HepG2 (cell line): Measurements from ENCODE around the gene CCT5. TPM values are rescaled to one million over a fixed set of nuclear protein-coding genes. Genes with fewer than 3 reads are reported as not detected.

ENCODE experiments used
- ATF2 ChIP-seq: sonication (generic); formaldehyde crosslinking; IDR thresholded peaks from 2 replicates; pipeline ENCODE4 v1.4.0; 2020; ENCODE audit warnings: missing genetic modification reagents
- DMAP1 ChIP-seq: IDR thresholded peaks from 2 replicates; pipeline ENCODE4 v1.6.1; 2016
- E2F5 ChIP-seq: sonication (generic); formaldehyde crosslinking; conservative IDR thresholded peaks from 2 replicates; pipeline ENCODE4 v1.4.0; 2020; ENCODE audit warnings: missing genetic modification reagents
- FIP1L1 ChIP-seq: fragments of 200-400 bp; formaldehyde crosslinking; IDR thresholded peaks from 2 replicates; pipeline ENCODE4 v1.6.1; 2018; ENCODE audit warnings: low read depth, mild to moderate bottlenecking, low read length, moderate library complexity, borderline replicate concordance; ENCODE audit not compliant: insufficient read depth
- FOXA1 ChIP-seq, 2 experiments: fragments of 450-650 bp in 1 of 2; sonication (generic) in 1 of 2; formaldehyde crosslinking in 1 of 2; IDR thresholded peaks; 2 replicates each; pipeline versions ENCODE4 v1.4.0 to v1.6.1; 2016 to 2020; ENCODE audit warnings: missing genetic modification reagents in 1 of 2
- FOXM1 ChIP-seq: sonication (generic); formaldehyde crosslinking; IDR thresholded peaks from 2 replicates; pipeline ENCODE4 v1.5.0; 2020; ENCODE audit warnings: missing genetic modification reagents
- IKZF4 ChIP-seq: sonication (generic); formaldehyde crosslinking; IDR thresholded peaks from 2 replicates; pipeline ENCODE4 v1.5.1; 2020; ENCODE audit warnings: borderline replicate concordance, mild to moderate bottlenecking, low read depth, missing genetic modification reagents; ENCODE audit errors: not compliant biosample characterization
- KDM4B ChIP-seq: sonication (generic); formaldehyde crosslinking; IDR thresholded peaks from 2 replicates; pipeline ENCODE4 v1.4.0; 2020; ENCODE audit warnings: missing genetic modification reagents
- KDM6A ChIP-seq: IDR thresholded peaks from 2 replicates; pipeline ENCODE4 v1.6.1; 2016; ENCODE audit warnings: low read depth
- KLF12 ChIP-seq: sonication (generic); formaldehyde crosslinking; IDR thresholded peaks from 2 replicates; pipeline ENCODE4 v1.4.0; 2020; ENCODE audit warnings: missing genetic modification reagents, borderline replicate concordance
- KLF16 ChIP-seq, 2 experiments: sonication (generic) in 1 of 2; formaldehyde crosslinking in 1 of 2; IDR thresholded peaks; 2 replicates each; pipeline versions ENCODE4 v1.6.1 to v1.8.0; 2016 to 2023; ENCODE audit warnings: missing genetic modification reagents in 2 of 2, missing compliant biosample characterization in 1 of 2
- NONO ChIP-seq, 2 experiments: fragments of 450-650 bp in 1 of 2; sonication (generic) in 1 of 2; formaldehyde crosslinking in 1 of 2; IDR thresholded peaks in 1 of 2; conservative IDR thresholded peaks in 1 of 2; 2 replicates each; pipeline versions ENCODE4 v1.6.1 to v1.8.0; 2017 to 2022; ENCODE audit warnings: mild to moderate bottlenecking in 1 of 2, missing genetic modification reagents in 1 of 2, moderate library complexity in 1 of 2
- PHF21A ChIP-seq: sonication (generic); formaldehyde crosslinking; IDR thresholded peaks from 2 replicates; pipeline ENCODE4 v1.5.0; 2020; ENCODE audit warnings: mild to moderate bottlenecking, missing genetic modification reagents
- SOX13 ChIP-seq, 3 experiments: fragments of 450-650 bp in 1 of 3; sonication (generic) in 1 of 3; formaldehyde crosslinking in 1 of 3; IDR thresholded peaks in 2 of 3; conservative IDR thresholded peaks in 1 of 3; 2 replicates each; pipeline versions ENCODE4 v1.5.0 to v1.6.1; 2016 to 2020; ENCODE audit warnings: antibody characterized with exemption in 1 of 3, mild to moderate bottlenecking in 1 of 3, missing compliant biosample characterization in 1 of 3, missing genetic modification reagents in 1 of 3, moderate library complexity in 1 of 3
- SP2 ChIP-seq: sonication (generic); formaldehyde crosslinking; IDR thresholded peaks from 2 replicates; pipeline ENCODE4 v1.5.1; 2020; ENCODE audit warnings: mild to moderate bottlenecking, missing genetic modification reagents
- THAP11 ChIP-seq: IDR thresholded peaks from 2 replicates; pipeline ENCODE4 v1.6.1; 2016; ENCODE audit warnings: missing biosample characterization, missing genetic modification reagents
- ZNF136 ChIP-seq: sonication (generic); formaldehyde crosslinking; IDR thresholded peaks from 2 replicates; pipeline ENCODE4 v1.8.1; 2022; ENCODE audit warnings: low read depth, mild to moderate bottlenecking, moderate library complexity, missing genetic modification reagents
- ZNF337 ChIP-seq: sonication (generic); formaldehyde crosslinking; IDR thresholded peaks from 2 replicates; pipeline ENCODE4 v1.5.1; 2020; ENCODE audit warnings: missing genetic modification reagents, low read depth, mild to moderate bottlenecking, borderline replicate concordance
- ZNF431 ChIP-seq: sonication (generic); formaldehyde crosslinking; IDR thresholded peaks from 2 replicates; pipeline ENCODE4 v1.9.0; 2022; ENCODE audit warnings: missing genetic modification reagents, low read depth, mild to moderate bottlenecking, borderline replicate concordance
- ZNF572 ChIP-seq: sonication (generic); formaldehyde crosslinking; IDR thresholded peaks from 2 replicates; pipeline ENCODE4 v1.5.1; 2020; ENCODE audit warnings: mild to moderate bottlenecking, missing genetic modification reagents
- ZNF703 ChIP-seq: sonication (generic); formaldehyde crosslinking; IDR thresholded peaks from 2 replicates; pipeline ENCODE4 v1.5.1; 2020; ENCODE audit warnings: missing genetic modification reagents, mild to moderate bottlenecking, moderate library complexity, borderline replicate concordance
- ZSCAN31 ChIP-seq: sonication (generic); formaldehyde crosslinking; IDR thresholded peaks from 2 replicates; pipeline ENCODE4 v1.5.0; 2020; ENCODE audit warnings: low read depth, mild to moderate bottlenecking, missing genetic modification reagents
- polyA plus RNA-seq, 8 experiments: library from polyadenylated mRNA; depleted of rRNA in 3 of 8; stranded (reverse) in 7 of 8; unstranded in 1 of 8; fragments of >200 nt; fragmentation: Illumina TruSeq in 4 of 8; extraction: Trizol in 4 of 8; gene quantifications; 2 replicates each; pipeline versions ENCODE4 v1.2.1 to v1.2.3, GENCODE V29; 2011 to 2016; ENCODE audit warnings: low read depth in 4 of 8, missing spikeins in 1 of 8, mixed read lengths in 1 of 8; ENCODE audit not compliant: insufficient read depth in 1 of 8
- total RNA-seq, 5 experiments: library from RNA; depleted of rRNA; stranded (reverse); fragments of >200 nt; fragmentation: Illumina TruSeq; extraction: Trizol; gene quantifications; 2 replicates each; pipeline ENCODE4 v1.2.3, GENCODE V29; 2016; ENCODE audit warnings: low read depth in 1 of 5
- TF ChIP-seq, protein P1 (sequence below): sonication (generic); formaldehyde crosslinking; IDR thresholded peaks from 2 replicates; pipeline ENCODE4 v1.8.0; 2022; ENCODE audit warnings: low read depth, missing genetic modification reagents
- TF ChIP-seq, protein P2 (sequence below): sonication (generic); formaldehyde crosslinking; IDR thresholded peaks from 2 replicates; pipeline ENCODE4 v1.4.0; 2020; ENCODE audit warnings: mild to moderate bottlenecking, missing genetic modification reagents

The CCT5 gene
- total and polyA plus RNA-seq, 2 of the 13 experiments (the other 11 are each of a cell fraction or from before 2014, with no cell fraction given): 319 to 708 TPM

DNA sequence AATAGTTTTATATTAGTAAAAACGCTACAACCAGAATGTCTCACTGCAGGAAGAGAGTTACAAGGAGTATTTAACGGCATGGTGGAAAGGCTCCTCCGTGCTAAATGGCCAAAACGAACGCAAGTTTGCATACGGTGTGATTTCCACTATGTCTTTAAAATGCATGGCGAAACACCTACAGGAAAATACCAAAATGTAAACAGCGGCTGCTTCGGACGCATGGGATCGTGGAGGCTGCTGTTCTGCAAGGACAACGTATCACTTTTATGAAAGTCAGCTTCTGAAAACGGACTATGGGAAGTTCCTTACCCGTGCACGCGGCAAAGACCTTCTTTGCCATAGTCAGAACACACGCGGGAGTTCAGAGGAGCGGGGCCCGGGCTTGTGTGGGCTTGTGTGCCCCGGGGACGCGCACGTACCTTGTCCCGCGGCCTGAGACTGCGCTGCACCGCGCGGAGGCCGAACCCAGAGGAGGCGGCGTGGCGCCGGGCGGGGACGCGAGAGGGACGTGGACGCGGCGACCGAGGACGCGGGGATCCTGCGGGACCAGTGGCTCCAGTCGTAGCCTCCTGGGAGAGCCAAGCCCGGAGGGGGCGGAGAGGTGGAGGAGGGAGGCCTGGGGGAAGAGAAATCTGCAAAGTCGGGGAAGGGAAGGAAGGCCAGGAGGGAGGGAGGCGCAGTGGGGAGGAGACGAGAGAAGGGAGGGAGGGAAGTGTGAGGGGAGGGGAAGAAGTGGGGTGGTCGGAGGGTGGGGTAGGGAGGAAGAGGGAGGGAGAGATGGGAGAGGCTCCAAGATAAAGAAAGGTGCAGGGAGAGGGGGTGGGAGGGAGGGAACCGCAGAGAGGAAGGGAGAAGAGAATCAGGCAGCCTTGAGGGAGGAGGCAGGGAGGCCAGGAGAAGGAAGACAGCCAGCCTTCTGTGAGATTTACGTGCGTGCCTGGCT, 57.4 kb downstream of the CCT5 start, which contains the start of gene CMBL (continued):
- TF ChIP-seq ATF2 (0 out of 2 replicates have a peak, but pooled peaks have one; percentile 11), FOXA1 (IDR thresholded peaks at IDR 0.05) (no peak), FOXA1 (CRISPR knock-in tag; IDR thresholded peaks at IDR 0.05) (peak; percentile 58), FIP1L1 (no peak), ZNF337 (CRISPR knock-in tag) (peak; percentile 47; the same call in 1 of the 2 replicates), SOX13 (IDR thresholded peaks at IDR 0.05) (no peak), SOX13 (CRISPR knock-in tag; conservative IDR thresholded peaks at IDR 0.05 in 1 of 2, IDR thresholded peaks at IDR 0.05 in 1 of 2) (no peak), E2F5 (CRISPR knock-in tag) (0 out of 2 replicates have a peak, but pooled peaks have one; percentile 30), PHF21A (CRISPR knock-in tag) (no peak), FOXM1 (no peak), ZNF572 (CRISPR knock-in tag) (no peak), KDM6A (CRISPR knock-in tag) (no peak), KLF12 (CRISPR knock-in tag) (0 out of 2 replicates have a peak, but pooled peaks have one; percentile 30), NONO (IDR thresholded peaks at IDR 0.05) (no peak), NONO (CRISPR knock-in tag; conservative IDR thresholded peaks at IDR 0.05) (peak; percentile 92), KDM4B (no peak), KLF16 (CRISPR knock-in tag; IDR thresholded peaks at IDR 0.05) (peak in 1 of 2 experiments; percentile 30; a peak in 1 of 4 replicates), ZNF431 (CRISPR knock-in tag) (no peak), THAP11 (CRISPR knock-in tag) (no peak; the same call in 1 of the 2 replicates), DMAP1 (CRISPR knock-in tag) (peak; percentile 87), SP2 (CRISPR knock-in tag) (no peak), ZNF703 (CRISPR knock-in tag) (no peak), ZNF136 (CRISPR knock-in tag) (no peak), ZSCAN31 (peak; percentile 82), IKZF4 (no peak)
- TF ChIP-seq, protein P1, sequence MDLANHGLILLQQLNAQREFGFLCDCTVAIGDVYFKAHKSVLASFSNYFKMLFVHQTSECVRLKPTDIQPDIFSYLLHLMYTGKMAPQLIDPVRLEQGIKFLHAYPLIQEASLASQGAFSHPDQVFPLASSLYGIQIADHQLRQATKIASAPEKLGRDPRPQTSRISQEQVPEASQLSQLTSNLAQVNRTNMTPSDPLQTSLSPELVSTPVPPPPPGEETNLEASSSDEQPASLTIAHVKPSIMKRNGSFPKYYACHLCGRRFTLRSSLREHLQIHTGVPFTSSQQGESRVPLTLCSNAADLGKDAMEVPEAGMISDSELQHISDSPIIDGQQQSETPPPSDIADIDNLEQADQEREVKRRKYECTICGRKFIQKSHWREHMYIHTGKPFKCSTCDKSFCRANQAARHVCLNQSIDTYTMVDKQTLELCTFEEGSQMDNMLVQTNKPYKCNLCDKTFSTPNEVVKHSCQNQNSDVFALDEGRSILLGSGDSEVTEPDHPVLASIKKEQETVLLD: no peak
- TF ChIP-seq, protein P2, sequence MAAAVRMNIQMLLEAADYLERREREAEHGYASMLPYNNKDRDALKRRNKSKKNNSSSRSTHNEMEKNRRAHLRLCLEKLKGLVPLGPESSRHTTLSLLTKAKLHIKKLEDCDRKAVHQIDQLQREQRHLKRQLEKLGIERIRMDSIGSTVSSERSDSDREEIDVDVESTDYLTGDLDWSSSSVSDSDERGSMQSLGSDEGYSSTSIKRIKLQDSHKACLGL (CRISPR knock-in tag): 0 out of 2 replicates have a peak, but pooled peaks have one; percentile 27
